22Rv1 (cell line): ENCODE data around the gene TMEM174.

Source experiments
- ZFX ChIP-seq: fragments of 450-650 bp; IDR thresholded peaks from 2 replicates; pipeline ENCODE4 v1.6.1; 2017; ENCODE audit warnings: antibody characterized with exemption, borderline replicate concordance
- TF ChIP-seq, protein P1 (sequence below): fragments of 450-650 bp; IDR thresholded peaks from 2 replicates; pipeline ENCODE4 v1.5.1; 2017; ENCODE audit warnings: mild to moderate bottlenecking

DNA sequence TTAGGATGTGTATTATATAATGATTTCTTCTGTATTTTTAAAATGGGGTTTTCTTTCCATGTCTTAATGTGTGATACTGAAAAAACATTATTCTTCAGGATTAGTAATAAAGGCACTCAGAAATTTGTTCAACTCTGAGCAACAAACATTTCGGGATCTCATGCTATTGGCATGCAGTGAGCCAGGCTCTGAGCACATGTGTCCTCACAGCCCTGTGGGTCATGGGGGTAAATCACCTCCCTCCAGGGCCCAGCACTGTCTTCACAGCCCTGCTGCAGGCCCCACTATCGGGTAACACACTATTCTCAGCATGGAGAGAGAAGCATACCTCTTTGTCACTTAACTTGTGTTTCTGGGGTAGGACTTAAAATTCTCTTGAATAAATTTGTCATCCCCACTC lies 14.0 kb downstream of the TMEM174 start:
- TF ChIP-seq, protein P1, sequence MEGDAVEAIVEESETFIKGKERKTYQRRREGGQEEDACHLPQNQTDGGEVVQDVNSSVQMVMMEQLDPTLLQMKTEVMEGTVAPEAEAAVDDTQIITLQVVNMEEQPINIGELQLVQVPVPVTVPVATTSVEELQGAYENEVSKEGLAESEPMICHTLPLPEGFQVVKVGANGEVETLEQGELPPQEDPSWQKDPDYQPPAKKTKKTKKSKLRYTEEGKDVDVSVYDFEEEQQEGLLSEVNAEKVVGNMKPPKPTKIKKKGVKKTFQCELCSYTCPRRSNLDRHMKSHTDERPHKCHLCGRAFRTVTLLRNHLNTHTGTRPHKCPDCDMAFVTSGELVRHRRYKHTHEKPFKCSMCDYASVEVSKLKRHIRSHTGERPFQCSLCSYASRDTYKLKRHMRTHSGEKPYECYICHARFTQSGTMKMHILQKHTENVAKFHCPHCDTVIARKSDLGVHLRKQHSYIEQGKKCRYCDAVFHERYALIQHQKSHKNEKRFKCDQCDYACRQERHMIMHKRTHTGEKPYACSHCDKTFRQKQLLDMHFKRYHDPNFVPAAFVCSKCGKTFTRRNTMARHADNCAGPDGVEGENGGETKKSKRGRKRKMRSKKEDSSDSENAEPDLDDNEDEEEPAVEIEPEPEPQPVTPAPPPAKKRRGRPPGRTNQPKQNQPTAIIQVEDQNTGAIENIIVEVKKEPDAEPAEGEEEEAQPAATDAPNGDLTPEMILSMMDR, result no peak
- no peak for TF ChIP-seq ZFX
